Gastrocnemius medialis (tissue), 4 donors: ENCODE data around the gene JDP2.

Experiments used
- CTCF ChIP-seq, 5 experiments: fragments of 450-650 bp in 3 of 5; fragments of 200-600 bp in 2 of 5; sonication (generic) in 2 of 5; IDR thresholded peaks in 4 of 5; conservative IDR thresholded peaks in 1 of 5; 1 replicate in 4 of 5; 2 replicates in 1 of 5; pipeline ENCODE4 v1.5.1; 2016 to 2019; ENCODE audit warnings: antibody characterized with exemption in 5 of 5, mild to moderate bottlenecking in 3 of 5, moderate library complexity in 3 of 5
- POLR2A ChIP-seq, 2 donors: fragments of 450-650 bp; IDR thresholded peaks; one replicate each; pipeline ENCODE4 v1.6.1; 2017; ENCODE audit warnings: antibody characterized with exemption in 2 of 2, mild to moderate bottlenecking in 2 of 2, moderate library complexity in 2 of 2

- TF ChIP-seq CTCF (IDR thresholded peaks at IDR 0.05 in 4 of 5, conservative IDR thresholded peaks at IDR 0.05 in 1 of 5) (no peak), POLR2A (IDR thresholded peaks at IDR 0.05) (no peak)
Measured at GRCh38 chr14:75510547-75510946, 82.7 kb downstream of the JDP2 start.
